Measurements from ENCODE around the gene CROT. TPM values are rescaled to one million over a fixed set of nuclear protein-coding genes. Genes with fewer than 3 reads are reported as not detected.

CROT gene
- total RNA-seq, 1 donor from 2014 or later, result 18.8 TPM

DNA sequence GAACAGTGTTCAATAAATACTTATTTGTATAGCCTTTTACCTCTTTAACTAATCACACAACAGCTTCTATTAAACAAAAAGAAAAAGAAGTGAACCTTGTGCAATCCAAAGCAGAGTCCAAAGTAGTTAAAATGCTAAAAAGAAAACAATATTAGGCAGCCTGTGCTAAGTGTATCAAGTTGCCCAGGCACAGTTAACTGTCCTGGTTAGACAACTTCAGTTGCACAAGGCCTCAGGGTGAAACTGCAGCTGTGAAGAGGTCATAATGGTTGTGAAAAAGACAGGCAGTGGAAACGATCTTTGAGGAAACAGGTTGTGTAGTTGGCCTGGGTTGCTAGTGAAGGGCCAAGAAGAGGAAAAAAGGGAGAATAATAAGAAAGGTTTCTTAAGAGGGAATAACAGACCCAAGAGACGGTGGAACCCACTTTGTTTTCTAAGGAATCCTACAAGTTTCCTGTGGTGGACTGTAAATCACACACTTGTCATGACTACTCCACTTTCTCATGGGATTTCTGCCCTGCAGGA, 6.0 kb upstream of the CROT start:
- Histone ChIP-seq H2AFZ (ENCODE audit: low read depth, low read length) (no peak overlapping the region), H3K27ac (ENCODE audit: low read depth, low read length) (no peak overlapping the region), H3K4me3 (ENCODE audit: insufficient read depth, low read depth, low read length) (no peak overlapping the region), H3K27me3 (ENCODE audit: insufficient read depth, low read length) (no peaks in the 10 kb centered on the region), H3K36me3 (ENCODE audit: insufficient read depth, low read length) (no peaks in the 10 kb centered on the region), H4K20me1 (ENCODE audit: insufficient read depth, low read length) (no peaks in the 10 kb centered on the region), H3K9ac (ENCODE audit: low read length) (no peak overlapping the region), H3K4me1 (ENCODE audit: insufficient read depth, low read length) (peaks cover 4% of the 10 kb centered on the region), H3K79me2 (ENCODE audit: insufficient read depth, low read length) (peaks cover 9% of the 10 kb centered on the region), H3K9me3 (ENCODE audit: insufficient read depth, low read depth, low read length) (no peaks in the 10 kb centered on the region), H3K4me2 (ENCODE audit: low read length) (no peak overlapping the region)
- DNase-seq (ENCODE audit: low read depth) (no peak), FAIRE-seq (no peak)
- H3K4me3 Mint-ChIP-seq (ENCODE audit: unreplicated experiment), result no peak overlapping the region
- no peaks in the 10 kb centered on the region for H3K27me3 Mint-ChIP-seq (ENCODE audit: low read depth, unreplicated experiment)
- H3K36me3 Mint-ChIP-seq (ENCODE audit: low read depth, unreplicated experiment), result peaks cover 6% of the 10 kb centered on the region
- TF ChIP-seq, protein P1, sequence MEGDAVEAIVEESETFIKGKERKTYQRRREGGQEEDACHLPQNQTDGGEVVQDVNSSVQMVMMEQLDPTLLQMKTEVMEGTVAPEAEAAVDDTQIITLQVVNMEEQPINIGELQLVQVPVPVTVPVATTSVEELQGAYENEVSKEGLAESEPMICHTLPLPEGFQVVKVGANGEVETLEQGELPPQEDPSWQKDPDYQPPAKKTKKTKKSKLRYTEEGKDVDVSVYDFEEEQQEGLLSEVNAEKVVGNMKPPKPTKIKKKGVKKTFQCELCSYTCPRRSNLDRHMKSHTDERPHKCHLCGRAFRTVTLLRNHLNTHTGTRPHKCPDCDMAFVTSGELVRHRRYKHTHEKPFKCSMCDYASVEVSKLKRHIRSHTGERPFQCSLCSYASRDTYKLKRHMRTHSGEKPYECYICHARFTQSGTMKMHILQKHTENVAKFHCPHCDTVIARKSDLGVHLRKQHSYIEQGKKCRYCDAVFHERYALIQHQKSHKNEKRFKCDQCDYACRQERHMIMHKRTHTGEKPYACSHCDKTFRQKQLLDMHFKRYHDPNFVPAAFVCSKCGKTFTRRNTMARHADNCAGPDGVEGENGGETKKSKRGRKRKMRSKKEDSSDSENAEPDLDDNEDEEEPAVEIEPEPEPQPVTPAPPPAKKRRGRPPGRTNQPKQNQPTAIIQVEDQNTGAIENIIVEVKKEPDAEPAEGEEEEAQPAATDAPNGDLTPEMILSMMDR (IDR thresholded peaks at IDR 0.05; ENCODE audit: insufficient read depth, low read depth, low read length), result no peak
- no peak for TF ChIP-seq EZH2 (IDR thresholded peaks at IDR 0.05; ENCODE audit: insufficient read depth, low read length)
- H3K4me1 Mint-ChIP-seq (ENCODE audit: low read depth, unreplicated experiment), result peaks cover 12% of the 10 kb centered on the region
- H3K27ac Mint-ChIP-seq (ENCODE audit: unreplicated experiment), result no peak overlapping the region
- peaks cover 4% of the 10 kb centered on the region for H3K9me3 Mint-ChIP-seq (ENCODE audit: unreplicated experiment)

DNA sequence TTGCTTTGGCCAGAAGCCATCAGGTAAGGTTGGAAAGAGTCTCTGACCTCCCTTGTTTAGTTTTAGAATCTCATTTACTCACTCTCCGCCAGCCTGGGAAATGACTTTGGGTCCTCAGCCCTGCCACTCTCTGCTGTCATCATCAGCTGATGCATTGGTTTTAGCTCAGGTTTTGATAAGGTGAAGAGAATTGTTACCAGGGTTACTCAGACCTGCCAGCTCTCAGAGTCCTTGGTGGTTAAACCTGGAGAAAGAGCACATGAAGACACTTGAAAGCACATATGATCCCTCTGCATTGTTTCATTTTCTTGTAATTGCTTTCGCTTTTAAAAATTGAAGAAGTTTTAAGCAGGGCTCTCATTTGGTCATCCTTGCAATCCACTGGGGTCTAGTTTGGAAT, 4.0 kb upstream of the CROT start:
- Histone ChIP-seq H3K9ac (ENCODE audit: low read length) (no peak overlapping the region), H3K27me3 (ENCODE audit: insufficient read depth, low read length) (no peaks in the 10 kb centered on the region), H3K4me1 (ENCODE audit: insufficient read depth, low read length) (peaks cover 11% of the 10 kb centered on the region), H4K20me1 (ENCODE audit: insufficient read depth, low read length) (no peaks in the 10 kb centered on the region), H3K79me2 (ENCODE audit: insufficient read depth, low read length) (peaks cover 9% of the 10 kb centered on the region), H3K4me2 (ENCODE audit: low read length) (no peak overlapping the region), H3K36me3 (ENCODE audit: insufficient read depth, low read length) (no peaks in the 10 kb centered on the region), H2AFZ (ENCODE audit: low read depth, low read length) (no peak overlapping the region), H3K9me3 (ENCODE audit: insufficient read depth, low read depth, low read length) (no peaks in the 10 kb centered on the region), H3K4me3 (ENCODE audit: insufficient read depth, low read depth, low read length) (no peak overlapping the region), H3K27ac (ENCODE audit: low read depth, low read length) (no peak overlapping the region)
- Mint-ChIP-seq H3K27ac (ENCODE audit: unreplicated experiment) (no peak overlapping the region), H3K4me1 (ENCODE audit: low read depth, unreplicated experiment) (peaks cover 18% of the 10 kb centered on the region), H3K9me3 (ENCODE audit: unreplicated experiment) (no peaks in the 10 kb centered on the region), H3K36me3 (ENCODE audit: low read depth, unreplicated experiment) (peaks cover 6% of the 10 kb centered on the region), H3K27me3 (ENCODE audit: low read depth, unreplicated experiment) (no peaks in the 10 kb centered on the region), H3K4me3 (ENCODE audit: unreplicated experiment) (no peak overlapping the region)
- no peak for TF ChIP-seq EZH2 (IDR thresholded peaks at IDR 0.05; ENCODE audit: insufficient read depth, low read length)
- TF ChIP-seq, protein P1 (IDR thresholded peaks at IDR 0.05; ENCODE audit: insufficient read depth, low read depth, low read length), result no peak
- DNase-seq (ENCODE audit: low read depth) (no peak), FAIRE-seq (no peak)

DNA sequence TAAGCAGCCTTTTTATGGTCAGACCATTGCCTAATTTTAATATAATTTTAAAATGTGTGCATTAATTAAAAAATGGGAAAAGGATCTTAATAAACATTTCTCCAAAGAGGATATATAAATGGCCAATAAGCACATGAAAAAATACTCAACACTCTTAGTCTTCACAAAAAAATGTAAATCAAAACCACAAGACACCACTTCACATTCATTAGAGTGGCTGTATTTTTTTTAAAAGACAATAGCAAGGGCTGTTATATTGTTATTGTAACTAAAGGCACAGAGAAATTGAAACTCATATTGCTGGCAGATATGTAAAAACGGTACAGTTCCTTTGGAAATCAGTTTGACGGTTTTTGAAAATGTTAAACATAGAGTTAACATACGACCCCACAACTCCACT, 3.2 kb upstream of the CROT start:
- TF ChIP-seq, protein P1 (IDR thresholded peaks at IDR 0.05; ENCODE audit: insufficient read depth, low read depth, low read length), result no peak
- TF ChIP-seq EZH2 (IDR thresholded peaks at IDR 0.05; ENCODE audit: insufficient read depth, low read length), result no peak
- Histone ChIP-seq H3K27me3 (ENCODE audit: insufficient read depth, low read length) (no peaks in the 10 kb centered on the region), H3K9me3 (ENCODE audit: insufficient read depth, low read depth, low read length) (no peaks in the 10 kb centered on the region), H2AFZ (ENCODE audit: low read depth, low read length) (no peak overlapping the region), H4K20me1 (ENCODE audit: insufficient read depth, low read length) (no peaks in the 10 kb centered on the region), H3K79me2 (ENCODE audit: insufficient read depth, low read length) (peaks cover 9% of the 10 kb centered on the region), H3K4me1 (ENCODE audit: insufficient read depth, low read length) (peaks cover 11% of the 10 kb centered on the region), H3K9ac (ENCODE audit: low read length) (no peak overlapping the region), H3K4me3 (ENCODE audit: insufficient read depth, low read depth, low read length) (no peak overlapping the region), H3K27ac (ENCODE audit: low read depth, low read length) (no peak overlapping the region), H3K36me3 (ENCODE audit: insufficient read depth, low read length) (no peaks in the 10 kb centered on the region), H3K4me2 (ENCODE audit: low read length) (peak overlapping the region; percentile 36)
- FAIRE-seq (no peak), DNase-seq (ENCODE audit: low read depth) (peak; percentile 45)
- peaks cover 3% of the 10 kb centered on the region for H3K36me3 Mint-ChIP-seq (ENCODE audit: low read depth, unreplicated experiment)
- no peaks in the 10 kb centered on the region for H3K9me3 Mint-ChIP-seq (ENCODE audit: unreplicated experiment)
- H3K27me3 Mint-ChIP-seq (ENCODE audit: low read depth, unreplicated experiment), result no peaks in the 10 kb centered on the region
- H3K4me3 Mint-ChIP-seq (ENCODE audit: unreplicated experiment), result no peak overlapping the region
- no peak overlapping the region for H3K27ac Mint-ChIP-seq (ENCODE audit: unreplicated experiment)
- peaks cover 18% of the 10 kb centered on the region for H3K4me1 Mint-ChIP-seq (ENCODE audit: low read depth, unreplicated experiment)

Data from astrocyte (in vitro differentiated cells and primary cell).